ENCODE results near the gene ZNF778.

The ZNF778 gene

GRCh38 chr16:89216315-89217137 lies 977 bp upstream of the ZNF778 start:
- H3K36me3 ChIP-seq (ENCODE audit: insufficient read depth, low read length) = peaks cover 12% of the 10 kb centered on the region
- peak; percentile 81 for ATAC-seq (ENCODE audit: insufficient read depth, low read depth)
- peaks cover 22% of the 10 kb centered on the region for H3K79me2 ChIP-seq (ENCODE audit: insufficient read depth, low read length)
- peak overlapping the region; percentile 93 for H2AFZ ChIP-seq (ENCODE audit: low read depth, low read length)
- H3K4me3 ChIP-seq (ENCODE audit: low read depth in 1 of 2, low read length in 2 of 2) = peak overlapping the region; percentile 93 to 94
- TF ChIP-seq EZH2 (IDR thresholded peaks at IDR 0.05; ENCODE audit: borderline replicate concordance, low read depth, low read length, severe bottlenecking) = no peak
- TF ChIP-seq, protein P1, sequence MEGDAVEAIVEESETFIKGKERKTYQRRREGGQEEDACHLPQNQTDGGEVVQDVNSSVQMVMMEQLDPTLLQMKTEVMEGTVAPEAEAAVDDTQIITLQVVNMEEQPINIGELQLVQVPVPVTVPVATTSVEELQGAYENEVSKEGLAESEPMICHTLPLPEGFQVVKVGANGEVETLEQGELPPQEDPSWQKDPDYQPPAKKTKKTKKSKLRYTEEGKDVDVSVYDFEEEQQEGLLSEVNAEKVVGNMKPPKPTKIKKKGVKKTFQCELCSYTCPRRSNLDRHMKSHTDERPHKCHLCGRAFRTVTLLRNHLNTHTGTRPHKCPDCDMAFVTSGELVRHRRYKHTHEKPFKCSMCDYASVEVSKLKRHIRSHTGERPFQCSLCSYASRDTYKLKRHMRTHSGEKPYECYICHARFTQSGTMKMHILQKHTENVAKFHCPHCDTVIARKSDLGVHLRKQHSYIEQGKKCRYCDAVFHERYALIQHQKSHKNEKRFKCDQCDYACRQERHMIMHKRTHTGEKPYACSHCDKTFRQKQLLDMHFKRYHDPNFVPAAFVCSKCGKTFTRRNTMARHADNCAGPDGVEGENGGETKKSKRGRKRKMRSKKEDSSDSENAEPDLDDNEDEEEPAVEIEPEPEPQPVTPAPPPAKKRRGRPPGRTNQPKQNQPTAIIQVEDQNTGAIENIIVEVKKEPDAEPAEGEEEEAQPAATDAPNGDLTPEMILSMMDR (IDR thresholded peaks at IDR 0.05; ENCODE audit: borderline replicate concordance, extremely low read depth, low read length, poor library complexity, severe bottlenecking) = peak; percentile 97
- H3K27ac ChIP-seq (ENCODE audit: low read length) = peak overlapping the region; percentile 89
- H3K27me3 ChIP-seq (ENCODE audit: insufficient read depth, low read length, poor library complexity) = no peaks in the 10 kb centered on the region
- H3K9ac ChIP-seq (ENCODE audit: low read depth, low read length) = peak overlapping the region; percentile 91
- peaks cover 26% of the 10 kb centered on the region for H3K4me1 ChIP-seq (ENCODE audit: insufficient read depth, low read length)
- no peaks in the 10 kb centered on the region for H3K9me3 ChIP-seq (ENCODE audit: insufficient read depth, low read length, severe bottlenecking)
- no peaks in the 10 kb centered on the region for H4K20me1 ChIP-seq (ENCODE audit: insufficient read depth, low read length)
- DNase-seq = peak; percentile 84
- peak overlapping the region; percentile 87 for H3K4me2 ChIP-seq (ENCODE audit: insufficient read depth, low read length)

DNA sequence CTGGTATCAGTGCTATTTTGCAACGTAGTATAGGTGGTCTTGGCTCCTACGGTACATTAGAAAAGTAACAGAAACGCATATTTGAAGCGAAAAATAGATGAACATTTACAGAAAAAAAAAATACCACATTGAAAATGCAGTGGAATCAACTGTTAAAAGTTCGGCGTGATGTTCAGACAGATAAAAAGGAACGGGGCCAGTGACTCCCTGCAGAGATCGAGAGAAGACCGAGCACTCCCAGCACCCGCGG lies 440 bp upstream of the ZNF778 start:
- no peak for ATAC-seq (ENCODE audit: insufficient read depth, low read depth)
- peak overlapping the region; percentile 93 for H2AFZ ChIP-seq (ENCODE audit: low read depth, low read length)

DNA sequence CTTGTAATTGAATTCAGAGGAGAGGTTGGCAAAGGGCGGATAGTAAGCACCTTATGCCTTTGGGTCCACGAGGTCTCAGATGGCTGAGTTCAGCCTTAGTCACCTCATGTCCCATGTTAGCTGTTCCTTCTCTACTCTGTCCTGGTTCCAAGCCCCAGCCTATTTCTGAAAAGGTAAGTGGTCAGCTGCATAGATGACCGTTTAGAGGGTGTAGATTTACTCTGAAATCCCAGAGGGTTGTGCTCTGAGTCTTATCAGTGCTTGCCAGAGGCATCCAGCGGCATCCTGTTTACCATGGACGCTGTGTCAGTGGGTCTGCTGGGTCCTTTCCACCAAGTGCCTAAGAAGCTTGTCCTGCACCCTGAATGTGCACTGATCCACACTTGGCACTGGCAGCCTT lies 1.9 kb downstream of the ZNF778 start:
- ATAC-seq (ENCODE audit: insufficient read depth, low read depth) = no peak
- Histone ChIP-seq H3K27me3 (ENCODE audit: insufficient read depth, low read length, poor library complexity) (no peaks in the 10 kb centered on the region), H3K9ac (ENCODE audit: low read depth, low read length) (no peak overlapping the region), H3K4me3 (ENCODE audit: low read depth in 1 of 2, low read length in 2 of 2) (no peak overlapping the region), H3K4me2 (ENCODE audit: insufficient read depth, low read length) (peak overlapping the region; percentile 21; the same call in 1 of the 2 replicates), H2AFZ (ENCODE audit: low read depth, low read length) (no peak overlapping the region), H3K4me1 (ENCODE audit: insufficient read depth, low read length) (peaks cover 26% of the 10 kb centered on the region), H3K9me3 (ENCODE audit: insufficient read depth, low read length, severe bottlenecking) (no peaks in the 10 kb centered on the region), H3K36me3 (ENCODE audit: insufficient read depth, low read length) (peaks cover 38% of the 10 kb centered on the region), H4K20me1 (ENCODE audit: insufficient read depth, low read length) (no peaks in the 10 kb centered on the region), H3K79me2 (ENCODE audit: insufficient read depth, low read length) (peaks cover 22% of the 10 kb centered on the region), H3K27ac (ENCODE audit: low read length) (no peak overlapping the region)
- no peak for DNase-seq
- TF ChIP-seq, protein P1 (IDR thresholded peaks at IDR 0.05; ENCODE audit: borderline replicate concordance, extremely low read depth, low read length, poor library complexity, severe bottlenecking) = no peak
- no peak for TF ChIP-seq EZH2 (IDR thresholded peaks at IDR 0.05; ENCODE audit: borderline replicate concordance, low read depth, low read length, severe bottlenecking)

More for the DNA sequence above, 440 bp upstream of the ZNF778 start:
- H3K9me3 ChIP-seq (ENCODE audit: insufficient read depth, low read length, severe bottlenecking) = no peaks in the 10 kb centered on the region
- no peak for DNase-seq
- peak overlapping the region; percentile 89 for H3K27ac ChIP-seq (ENCODE audit: low read length)
- H3K4me3 ChIP-seq (ENCODE audit: low read depth in 1 of 2, low read length in 2 of 2) = peak overlapping the region; percentile 93 to 94
- TF ChIP-seq EZH2 (IDR thresholded peaks at IDR 0.05; ENCODE audit: borderline replicate concordance, low read depth, low read length, severe bottlenecking) = no peak
- TF ChIP-seq, protein P1 (IDR thresholded peaks at IDR 0.05; ENCODE audit: borderline replicate concordance, extremely low read depth, low read length, poor library complexity, severe bottlenecking) = no peak
- peaks cover 22% of the 10 kb centered on the region for H3K79me2 ChIP-seq (ENCODE audit: insufficient read depth, low read length)
- peak overlapping the region; percentile 87 for H3K4me2 ChIP-seq (ENCODE audit: insufficient read depth, low read length)
- H3K9ac ChIP-seq (ENCODE audit: low read depth, low read length) = peak overlapping the region; percentile 91
- H3K36me3 ChIP-seq (ENCODE audit: insufficient read depth, low read length) = peaks cover 17% of the 10 kb centered on the region
- H4K20me1 ChIP-seq (ENCODE audit: insufficient read depth, low read length) = no peaks in the 10 kb centered on the region
- H3K4me1 ChIP-seq (ENCODE audit: insufficient read depth, low read length) = peaks cover 26% of the 10 kb centered on the region
- H3K27me3 ChIP-seq (ENCODE audit: insufficient read depth, low read length, poor library complexity) = no peaks in the 10 kb centered on the region
